ENCODE measurements around the gene SMIM5. TPM values are rescaled to one million over a fixed set of nuclear protein-coding genes. Genes with fewer than 3 reads are reported as not detected.

Gene SMIM5
- total and polyA plus RNA-seq, 2 donors (not counting 3 experiments of a cell fraction or from before 2014, with no cell fraction given): not detected

GRCh38 chr17:75681289-75681688 is 48.1 kb downstream of the SMIM5 start:
- dilution Hi-C loops (cut with MboI; ENCODE audit: extremely low pct_ligation_motif_present, low sequenced_read_pairs): no loop called here

More at GRCh38 chr17:75681289-75681688, 48.1 kb downstream of the SMIM5 start:
- TF ChIP-seq MYC (IDR thresholded peaks at IDR 0.05; ENCODE audit: low read depth, low read length) (no peak), POLR2A (IDR thresholded peaks at IDR 0.05; ENCODE audit: low read depth, low read length) (no peak), MAX (IDR thresholded peaks at IDR 0.05; ENCODE audit: insufficient read depth, insufficient read length) (no peak), JUN (IDR thresholded peaks at IDR 0.05; ENCODE audit: borderline replicate concordance, insufficient read depth, insufficient read length, low read depth) (no peak), GATA2 (IDR thresholded peaks at IDR 0.05; ENCODE audit: insufficient read depth, insufficient read length, low read depth, low read length) (no peak), EZH2 (IDR thresholded peaks at IDR 0.05; ENCODE audit: borderline replicate concordance, low read depth, low read length, severe bottlenecking) (no peak), FOS (IDR thresholded peaks at IDR 0.05; ENCODE audit: borderline replicate concordance, insufficient read depth, low read length) (no peak), POLR2AphosphoS5 (IDR thresholded peaks at IDR 0.05; ENCODE audit: insufficient read depth, low read depth, low read length) (no peak), CTCF (IDR thresholded peaks at IDR 0.05; ENCODE audit: extremely low read depth in 1 of 2, insufficient read depth in 1 of 2, low read depth in 1 of 2, low read length in 2 of 2) (no peak)
- intact Hi-C loops (cut with micrococcal nuclease): no loop called here
- H3K36me3 ChIP-seq (ENCODE audit: control insufficient read depth in 2 of 2, extremely low read depth in 1 of 2, insufficient read depth in 2 of 2, low read length in 2 of 2): peaks cover 0 to 5% of the 10 kb centered on the region in 2 experiments
- POLR2A ChIA-PET: interaction anchor here (0.7 kb wide), 2 partner anchors 49 to 92 kb away, joined by 3 to 4 read pairs; no protein-coding TSS in a partner anchor
- H3K9me3 ChIP-seq (replicated peaks; ENCODE audit: control insufficient read depth, insufficient read depth, low read length): no peaks in the 10 kb centered on the region
- H3K27ac ChIP-seq (ENCODE audit: insufficient read depth, low read depth, low read length): no peak overlapping the region
- no peak overlapping the region for H2AFZ ChIP-seq (ENCODE audit: low read depth, low read length)
- peaks cover 53% of the 10 kb centered on the region for H3K4me1 ChIP-seq (ENCODE audit: control insufficient read depth, extremely low read depth, insufficient read depth, low read length)
- H3K79me2 ChIP-seq (ENCODE audit: control insufficient read depth, insufficient read depth, low read length): peaks cover 69% of the 10 kb centered on the region
- FAIRE-seq: peak; percentile 18
- H3K4me2 ChIP-seq (ENCODE audit: insufficient read depth, low read length): no peak overlapping the region
- no peaks in the 10 kb centered on the region for H3K9me1 ChIP-seq (replicated peaks; ENCODE audit: control insufficient read depth, extremely low read depth, insufficient read depth, low read length)
- BruUV-seq (replicated peaks): no TSS peak
- H4K20me1 ChIP-seq (replicated peaks; ENCODE audit: control insufficient read depth, extremely low read depth, insufficient read depth, low read length): no peaks in the 10 kb centered on the region
- H3K27me3 ChIP-seq (ENCODE audit: control insufficient read depth in 2 of 2, insufficient read depth in 2 of 2, low read length in 2 of 2): no peaks in the 10 kb centered on the region
- DNase-seq (ENCODE audit: low read depth, low spot score): no peak
- H3K9ac ChIP-seq (replicated peaks; ENCODE audit: extremely low read depth, insufficient read depth, low read length): no peak overlapping the region
- CTCF ChIA-PET: interaction anchor here (1.0 to 19.6 kb wide), 8 partner anchors 11 to 79 kb away, joined by 3 to 653 read pairs (median 36); partner anchors contain the start of genes ITGB4 and SMIM5
- H3K4me3 ChIP-seq (replicated peaks in 1 of 3; ENCODE audit: insufficient read depth in 1 of 3, low read depth in 1 of 3, low read length in 3 of 3): no peak overlapping the region
